H7 (cell line): ENCODE data around the gene WDPCP. TPM values are rescaled to one million over a fixed set of nuclear protein-coding genes. Genes with fewer than 3 reads are reported as not detected.

ENCODE experiments used
- DNase-seq: peaks from one replicate; pipeline ENCODE4 v3.0.0; 2012
- H3K27me3 ChIP-seq: 2 replicates; pipeline ENCODE4 v1.6.0; 2011; ENCODE audit warnings: mild to moderate bottlenecking, low read length; ENCODE audit not compliant: control insufficient read depth, insufficient read depth
- H3K36me3 ChIP-seq: replicated peaks from 2 replicates; pipeline ENCODE4 v1.5.1; 2011; ENCODE audit warnings: low read length; ENCODE audit not compliant: control insufficient read depth, insufficient read depth
- H3K4me3 ChIP-seq: 2 replicates; pipeline ENCODE4 v1.5.1; 2011; ENCODE audit warnings: low read depth, mild to moderate bottlenecking, control low read depth, low read length, moderate library complexity; ENCODE audit not compliant: insufficient read depth
- total RNA-seq: library from RNA; depleted of rRNA; stranded (reverse); fragments of >200 nt; shearing (Covaris generic); gene quantifications from 2 replicates; pipeline ENCODE4 v1.2.3, GENCODE V29; 2014

Gene WDPCP
- total RNA-seq, 1 experiment from 2014 or later: 3.2 TPM

DNA sequence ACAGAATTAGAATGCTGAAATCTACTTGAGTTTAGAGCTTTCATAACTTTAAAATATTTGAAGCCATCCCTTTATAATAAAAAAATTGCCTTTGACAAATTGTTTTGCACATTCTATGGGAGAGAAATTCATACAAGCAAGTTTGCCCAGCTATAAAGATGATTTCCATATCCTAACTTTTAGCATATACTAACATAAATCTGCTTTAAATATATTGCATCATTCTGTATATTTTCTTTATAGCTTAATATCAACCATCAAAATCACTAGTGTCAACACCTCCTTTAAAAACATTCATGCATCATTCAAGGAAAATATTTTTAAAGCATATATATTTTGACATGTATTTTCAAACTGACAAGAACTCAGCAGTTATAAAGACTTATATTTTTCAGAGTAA, 49.9 kb downstream of the WDPCP start:
- DNase-seq: no peak
- no peak overlapping the region for H3K4me3 ChIP-seq
- no peaks in the 10 kb centered on the region for H3K36me3 ChIP-seq
- H3K27me3 ChIP-seq: no peaks in the 10 kb centered on the region

DNA sequence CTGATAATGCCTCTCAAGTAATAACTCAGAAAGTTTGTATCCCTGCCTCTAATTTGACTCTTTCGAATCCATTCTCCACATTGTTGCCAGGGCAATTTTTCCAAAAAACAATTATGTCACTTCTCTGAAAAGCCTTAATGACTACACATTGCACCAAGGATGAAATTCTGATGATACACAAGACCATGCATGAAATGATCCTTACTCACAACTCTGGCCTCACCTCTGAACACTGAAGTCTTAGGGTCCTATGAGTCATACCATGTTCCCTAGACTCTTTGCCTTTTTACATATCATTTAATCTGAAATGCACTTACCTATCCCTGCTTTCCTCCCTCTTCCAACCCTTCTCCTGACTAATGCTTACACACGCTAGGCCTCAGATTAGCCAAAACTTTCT, 51.0 kb downstream of the WDPCP start:
- no peak for DNase-seq
- no peaks in the 10 kb centered on the region for H3K27me3 ChIP-seq
- no peaks in the 10 kb centered on the region for H3K36me3 ChIP-seq
- H3K4me3 ChIP-seq: no peak overlapping the region

DNA sequence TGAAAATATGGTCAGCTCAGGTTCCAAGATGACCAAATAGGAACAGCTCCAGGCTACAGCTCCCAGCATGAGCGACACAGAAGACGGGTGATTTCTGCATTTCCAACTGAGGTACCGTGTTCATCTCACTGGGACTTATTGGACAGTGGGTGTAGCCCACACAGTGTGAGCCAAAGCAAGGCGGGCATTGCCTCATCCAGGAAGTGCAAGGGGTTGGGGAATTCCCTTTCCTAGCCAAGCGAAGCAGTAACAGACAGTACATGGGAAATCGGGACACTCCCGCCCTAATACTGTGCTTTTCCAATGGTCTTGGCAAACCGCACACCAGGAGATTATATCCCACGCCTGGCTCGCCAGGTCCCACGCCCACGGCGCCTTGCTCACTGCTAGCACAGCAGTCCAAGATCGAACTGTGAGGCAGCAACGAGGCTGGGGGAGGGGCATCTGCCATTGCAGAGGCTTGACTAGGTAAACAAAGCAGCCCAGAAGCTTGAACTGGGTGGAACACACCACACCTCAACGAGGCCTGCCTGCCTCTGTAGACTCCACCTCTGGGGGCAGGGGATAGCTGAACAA, 57.5 kb downstream of the WDPCP start:
- no peak overlapping the region for H3K4me3 ChIP-seq

DNA sequence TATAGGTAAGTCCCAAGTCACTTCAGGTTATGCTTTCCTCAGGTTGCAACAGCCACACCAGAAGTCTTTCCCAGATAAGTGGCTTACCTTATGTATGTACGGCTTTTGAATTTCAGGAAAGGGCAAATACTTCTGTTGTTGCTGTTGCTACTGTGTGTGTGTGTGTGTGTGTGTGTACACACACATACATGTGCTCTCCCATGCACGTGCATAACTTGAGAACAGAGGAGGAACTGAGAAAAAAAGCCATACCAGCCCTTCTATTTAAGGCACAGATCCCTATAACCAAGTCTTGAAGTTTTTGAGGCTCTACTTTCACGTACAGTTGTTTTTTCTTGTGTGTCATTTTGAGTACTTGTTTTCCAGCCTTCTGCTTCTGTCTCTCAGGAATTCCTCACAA, 62.4 kb downstream of the WDPCP start:
- Histone ChIP-seq H3K36me3 (no peaks in the 10 kb centered on the region), H3K4me3 (no peak overlapping the region), H3K27me3 (no peaks in the 10 kb centered on the region)
- no peak for DNase-seq

More for the DNA sequence above, 57.5 kb downstream of the WDPCP start:
- H3K27me3 ChIP-seq: no peaks in the 10 kb centered on the region
- H3K36me3 ChIP-seq: no peaks in the 10 kb centered on the region
- DNase-seq: no peak

DNA sequence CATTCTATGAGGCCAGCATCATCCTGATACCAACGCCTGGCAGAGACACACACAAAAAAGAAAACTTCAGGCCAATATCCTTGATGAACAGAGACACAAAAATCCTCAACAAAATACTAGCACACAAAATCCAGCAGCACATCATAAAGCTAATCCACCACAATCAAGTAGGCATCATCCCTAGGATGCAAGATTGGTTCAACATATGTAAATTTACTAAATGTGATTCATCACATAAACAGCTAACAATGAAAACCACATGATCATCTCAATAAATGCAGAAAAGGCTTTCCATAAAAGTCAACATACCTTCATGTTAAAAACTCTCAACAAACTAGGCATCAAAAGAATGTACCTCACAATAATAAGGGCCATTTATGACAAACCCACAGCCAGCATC, 65.3 kb downstream of the WDPCP start:
- DNase-seq: no peak
- Histone ChIP-seq H3K36me3 (no peaks in the 10 kb centered on the region), H3K27me3 (no peaks in the 10 kb centered on the region), H3K4me3 (no peak overlapping the region)

DNA sequence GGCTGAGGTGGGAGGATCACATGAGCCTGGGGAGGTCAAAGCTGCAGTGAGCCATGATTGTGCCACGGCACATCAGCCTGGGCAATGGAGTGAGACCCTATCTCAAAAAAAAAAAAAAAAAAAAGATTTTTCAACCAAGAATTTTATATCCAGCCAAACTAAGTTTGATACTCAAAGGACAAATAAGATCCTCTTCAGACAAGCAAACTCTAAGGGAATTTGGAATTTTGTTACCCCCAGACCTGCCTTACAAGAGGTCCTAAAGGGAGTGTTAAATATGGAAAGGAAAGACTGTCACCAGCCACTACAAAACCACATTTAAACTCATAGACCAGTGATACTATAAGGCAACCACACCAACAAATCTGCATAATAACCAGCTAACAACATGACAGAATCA, 67.5 kb downstream of the WDPCP start:
- Histone ChIP-seq H3K36me3 (no peaks in the 10 kb centered on the region), H3K4me3 (no peak overlapping the region), H3K27me3 (no peaks in the 10 kb centered on the region)
- DNase-seq: no peak

DNA sequence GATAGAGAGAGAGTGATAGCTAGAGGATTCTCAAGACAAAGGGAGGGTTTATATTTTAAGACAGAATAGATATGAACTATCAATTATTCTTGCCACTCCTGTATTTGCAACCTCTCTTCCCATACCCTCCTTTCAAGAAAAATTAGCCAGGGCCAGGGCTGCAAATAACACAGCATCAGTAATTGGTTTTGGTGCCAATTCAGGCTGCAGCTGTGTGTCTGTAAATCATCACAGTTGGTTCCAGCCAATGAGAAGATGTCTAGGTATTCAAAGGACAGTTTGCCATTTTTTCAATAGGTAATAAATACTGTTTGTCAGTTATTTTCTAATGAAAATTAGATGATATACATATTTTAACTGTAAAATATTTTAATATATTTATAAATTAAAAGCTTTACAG, 73.5 kb downstream of the WDPCP start:
- DNase-seq: no peak
- H3K27me3 ChIP-seq: no peaks in the 10 kb centered on the region
- no peaks in the 10 kb centered on the region for H3K36me3 ChIP-seq
- no peak overlapping the region for H3K4me3 ChIP-seq

DNA sequence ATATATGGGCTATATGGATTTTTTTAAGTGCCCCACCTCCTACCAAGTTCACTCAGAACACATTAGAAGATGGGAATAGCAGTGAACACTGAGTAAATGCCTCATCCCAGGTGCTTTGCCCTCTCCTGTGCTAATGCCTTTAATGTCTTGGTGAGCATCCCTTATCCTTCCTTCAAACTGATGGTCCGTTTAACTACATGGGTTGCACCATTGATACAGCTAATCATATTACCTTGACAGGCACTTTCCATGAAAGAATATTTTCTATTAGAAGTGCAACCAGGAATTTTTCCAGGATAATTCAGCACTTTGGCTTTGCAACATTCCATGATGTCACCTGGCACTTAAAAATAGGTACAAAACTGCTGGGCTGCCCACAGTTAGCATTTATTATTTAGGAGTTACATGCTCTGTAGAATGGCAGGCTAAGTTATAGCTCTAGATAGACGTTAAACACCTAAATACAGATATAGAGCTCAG, 74.0 kb downstream of the WDPCP start:
- no peaks in the 10 kb centered on the region for H3K36me3 ChIP-seq
- DNase-seq: no peak
- H3K4me3 ChIP-seq: no peak overlapping the region
- no peaks in the 10 kb centered on the region for H3K27me3 ChIP-seq

DNA sequence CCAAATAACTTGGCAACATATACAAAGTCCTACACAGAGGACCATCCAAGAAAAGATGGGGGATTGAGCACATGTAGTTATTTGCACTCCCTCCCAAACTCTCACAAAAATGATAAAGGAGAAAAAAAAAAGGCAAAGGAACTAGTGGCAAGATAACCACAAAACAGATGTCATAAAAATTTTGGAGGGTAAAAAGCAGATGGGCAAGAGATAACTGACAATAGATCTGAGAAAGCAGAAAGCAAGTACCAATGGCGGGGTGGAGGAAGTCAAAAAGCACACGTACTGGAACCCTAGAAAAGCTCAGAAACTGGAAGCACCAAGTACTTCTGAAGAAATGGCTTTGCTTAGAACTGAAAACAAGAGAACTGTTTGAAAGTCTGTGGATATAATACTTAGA, 82.0 kb downstream of the WDPCP start:
- no peak for DNase-seq
- Histone ChIP-seq H3K4me3 (no peak overlapping the region), H3K36me3 (no peaks in the 10 kb centered on the region), H3K27me3 (no peaks in the 10 kb centered on the region)

DNA sequence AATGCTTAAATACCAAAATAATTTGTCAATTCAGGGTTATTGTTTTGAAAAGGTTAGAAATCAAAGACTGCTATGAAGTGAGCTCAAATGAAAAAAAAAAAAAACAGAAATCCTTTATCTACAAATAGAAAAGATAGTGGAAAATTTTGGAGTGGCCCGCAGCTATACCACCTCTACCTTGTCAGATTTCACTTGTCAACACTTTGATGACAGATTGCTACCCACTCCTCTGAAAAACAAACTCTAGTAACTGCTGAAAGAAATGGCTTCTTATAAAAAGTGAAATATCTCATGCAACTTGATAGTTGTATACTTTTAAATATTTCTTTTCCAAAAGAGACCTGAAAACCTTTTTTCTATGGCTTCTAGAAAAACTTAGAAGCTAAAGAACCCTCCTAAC, 84.5 kb downstream of the WDPCP start:
- Histone ChIP-seq H3K4me3 (no peak overlapping the region), H3K27me3 (no peaks in the 10 kb centered on the region), H3K36me3 (no peaks in the 10 kb centered on the region)
- no peak for DNase-seq

DNA sequence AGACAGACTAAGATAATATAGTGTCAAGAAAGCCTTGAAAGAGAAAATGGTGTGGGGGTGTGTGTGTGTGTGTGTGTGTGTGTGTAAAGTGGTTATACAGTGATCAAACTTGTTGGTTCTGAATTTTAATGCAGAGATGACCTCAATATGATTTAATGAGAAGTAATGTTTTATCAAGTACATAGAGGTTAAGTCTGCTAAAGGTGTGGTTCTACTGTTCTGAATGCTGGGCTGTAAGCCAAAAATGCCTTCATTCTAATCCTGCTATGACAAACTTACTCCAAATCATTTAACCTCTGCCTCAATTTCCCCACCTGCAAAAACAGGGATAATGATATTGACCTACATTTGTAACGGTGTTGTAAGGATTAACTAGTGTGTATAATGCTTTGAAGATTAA, 87.9 kb downstream of the WDPCP start:
- no peaks in the 10 kb centered on the region for H3K36me3 ChIP-seq
- no peak overlapping the region for H3K4me3 ChIP-seq
- DNase-seq: no peak
- no peaks in the 10 kb centered on the region for H3K27me3 ChIP-seq

DNA sequence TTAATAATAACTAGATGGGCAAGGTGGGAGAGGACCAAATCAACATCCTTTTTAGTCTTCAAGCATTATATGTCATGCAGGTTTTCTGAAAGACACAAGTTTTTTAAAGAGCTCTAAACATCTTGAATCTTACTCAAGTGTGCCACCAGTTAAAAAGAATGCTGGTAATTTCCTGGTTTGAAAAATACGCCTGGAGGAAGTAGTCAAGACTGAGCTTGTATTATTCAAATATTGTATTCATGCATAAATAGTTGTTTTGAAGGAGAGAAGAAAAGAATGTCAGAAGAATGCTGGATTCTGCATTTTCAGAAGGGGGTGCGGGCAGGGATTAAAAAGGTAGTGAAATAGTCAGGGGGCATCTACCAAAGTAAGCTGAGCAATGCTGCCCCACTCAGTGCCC, 90.7 kb downstream of the WDPCP start:
- H3K36me3 ChIP-seq: no peaks in the 10 kb centered on the region
- DNase-seq: no peak
- H3K27me3 ChIP-seq: no peaks in the 10 kb centered on the region
- H3K4me3 ChIP-seq: no peak overlapping the region

DNA sequence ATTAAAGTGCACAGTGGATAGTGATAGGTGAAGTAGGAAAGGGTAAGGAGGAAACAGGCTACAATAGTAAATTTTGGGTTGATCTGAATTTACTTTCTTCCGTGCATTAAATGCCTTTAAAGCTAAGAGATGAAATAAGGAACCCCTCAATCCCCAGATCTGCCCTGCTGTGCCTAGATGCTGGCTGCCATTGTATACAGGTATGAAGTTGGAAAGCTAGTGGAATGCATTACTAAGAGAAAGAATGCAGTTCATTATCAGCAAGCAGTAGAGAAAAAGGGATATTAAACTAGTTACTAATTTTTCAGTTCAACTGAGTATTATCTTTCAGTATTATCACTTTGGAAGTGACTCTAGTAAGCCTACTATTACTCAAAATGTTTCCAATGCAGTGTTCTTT, 93.3 kb downstream of the WDPCP start:
- Histone ChIP-seq H3K4me3 (no peak overlapping the region), H3K36me3 (no peaks in the 10 kb centered on the region), H3K27me3 (no peaks in the 10 kb centered on the region)
- no peak for DNase-seq

DNA sequence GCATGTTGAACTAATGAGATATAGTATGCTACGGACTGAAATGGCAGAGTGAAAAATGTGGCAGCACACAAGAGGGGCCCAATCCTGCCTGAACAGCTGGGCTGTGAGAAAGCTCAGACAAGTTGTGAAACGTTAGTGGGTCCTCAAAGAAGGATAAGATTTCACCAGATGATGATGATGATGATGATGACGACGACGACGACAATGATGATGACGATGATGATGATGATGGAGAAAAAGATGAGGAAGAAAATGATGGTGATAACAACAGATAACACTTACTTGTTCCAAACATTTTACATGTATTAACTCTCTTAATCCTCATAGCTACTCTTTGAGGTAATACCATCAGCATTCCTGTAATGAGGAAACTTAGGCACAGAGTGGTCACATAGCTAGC, 94.2 kb downstream of the WDPCP start:
- Histone ChIP-seq H3K36me3 (no peaks in the 10 kb centered on the region), H3K4me3 (no peak overlapping the region), H3K27me3 (no peaks in the 10 kb centered on the region)
- DNase-seq: no peak

DNA sequence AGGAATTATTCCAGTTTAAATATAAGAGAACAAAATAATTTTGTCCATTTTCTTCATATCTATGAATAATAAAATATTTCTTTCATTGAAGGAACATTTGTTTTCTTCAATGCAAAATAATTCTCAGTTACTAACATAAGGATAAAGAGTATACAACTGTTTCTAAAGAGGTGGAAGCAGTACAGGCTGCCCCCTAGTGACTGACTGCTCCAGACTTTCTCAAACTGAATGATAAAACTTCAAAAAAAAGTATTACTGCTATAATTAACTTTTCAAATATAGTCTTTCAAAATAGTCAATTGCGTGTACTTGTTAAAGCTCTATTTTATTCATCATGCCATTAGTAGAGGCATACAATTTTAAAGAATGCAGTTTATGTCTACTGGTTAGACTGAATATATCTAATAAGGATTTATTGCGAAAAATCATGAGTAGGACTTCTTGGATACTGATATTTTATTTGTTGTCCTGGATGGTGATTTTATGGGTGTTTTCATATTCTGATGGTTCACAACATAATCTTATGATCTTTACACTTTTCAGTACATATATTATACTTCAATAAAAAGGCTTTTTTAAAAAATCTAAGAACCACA, 100.1 kb downstream of the WDPCP start:
- no peaks in the 10 kb centered on the region for H3K36me3 ChIP-seq
- H3K27me3 ChIP-seq: no peaks in the 10 kb centered on the region
- no peak overlapping the region for H3K4me3 ChIP-seq
- DNase-seq: no peak

DNA sequence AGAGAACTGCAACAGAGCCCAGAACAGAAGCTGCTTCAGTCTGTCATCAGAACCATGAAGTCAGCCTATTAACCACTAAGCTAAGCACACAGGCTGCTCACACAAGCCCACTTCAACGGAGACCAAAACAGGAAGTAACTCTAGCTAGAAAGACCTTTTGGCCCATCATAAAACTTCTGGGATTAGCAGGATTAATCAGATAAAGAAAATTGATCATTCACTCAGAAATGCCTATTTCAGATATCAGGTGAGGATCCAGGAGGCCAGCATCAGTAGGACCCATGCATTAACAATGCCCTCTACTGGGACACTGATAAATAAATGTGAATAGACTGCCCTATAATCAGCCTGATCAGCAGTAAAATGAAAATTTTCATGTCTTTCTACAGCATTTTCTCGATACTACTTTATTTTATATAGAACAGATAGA, 101.4 kb downstream of the WDPCP start:
- no peaks in the 10 kb centered on the region for H3K36me3 ChIP-seq
- DNase-seq: no peak

More for the DNA sequence above, 101.4 kb downstream of the WDPCP start:
- Histone ChIP-seq H3K27me3 (no peaks in the 10 kb centered on the region), H3K4me3 (no peak overlapping the region)
